CD4-positive, alpha-beta T cell treated with Interleukin-4 for 1 hour (primary cell): Measurements from ENCODE around the gene MAK.
"Not testable (repeated sequence)": the region's sequence is repeated elsewhere in the genome, so short reads cannot be mapped to it uniquely, and the experiment has no call there.

Experiments
- DNase-seq, 2 donors: peaks; one replicate each; pipeline ENCODE4 v3.0.0-alpha.2; 2020 to 2022

The MAK gene

DNA sequence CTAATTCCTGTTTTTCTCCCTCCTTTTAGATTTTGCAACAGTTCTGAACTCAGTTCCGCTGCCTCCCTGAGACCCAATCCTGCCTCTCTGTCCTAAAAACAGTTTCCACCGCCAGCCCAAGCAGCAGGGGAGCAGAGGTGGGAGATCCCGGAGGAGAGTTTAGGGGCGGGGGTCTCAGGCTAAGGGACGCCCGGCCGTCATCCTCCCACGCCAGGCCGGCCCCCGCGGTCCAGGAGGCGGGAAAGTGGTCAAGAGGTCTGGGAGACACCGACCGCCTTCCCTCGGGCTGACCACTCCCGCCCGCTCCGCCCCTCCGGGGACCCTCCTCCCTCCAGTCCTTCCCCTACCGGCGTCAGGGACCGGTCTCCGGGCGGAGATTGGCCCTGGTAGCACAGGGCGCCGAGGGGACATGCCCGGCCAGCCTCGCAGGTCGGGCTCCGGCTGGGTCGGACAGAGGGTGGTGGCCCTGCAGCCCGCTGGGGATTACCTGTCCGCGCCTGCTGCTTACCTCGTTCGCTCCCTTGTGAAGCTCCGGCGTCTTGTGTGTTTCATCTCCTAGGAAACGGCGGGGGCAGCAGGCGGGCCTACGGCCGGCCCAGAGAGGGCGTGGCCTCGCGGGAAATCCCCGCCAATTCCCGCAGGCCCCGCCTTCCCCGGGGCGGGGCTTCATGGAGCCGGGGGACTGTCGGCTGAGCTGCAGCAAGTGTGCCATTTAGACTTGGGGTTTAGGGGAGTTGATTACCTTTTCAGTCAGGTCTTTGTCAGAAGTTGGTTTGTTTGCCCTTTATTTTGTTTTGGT, at the start of gene MAK:
TSS of gene MAK (minus strand) at position 545 of the 799 bp plus-strand sequence. CDS start 7,891 bp downstream, outside the sequence.
- peak; percentile 92 to 93 for DNase-seq

GRCh38 chr6:10886691-10887502, 48.6 kb upstream of the MAK start, which contains the start of gene SYCP2L:
SYCP2L (plus strand) TSS chr6:10887052; CDS start chr6:10887127, 75 bp downstream.
- DNase-seq: peak in 1 of 2 donors; percentile 29

DNA sequence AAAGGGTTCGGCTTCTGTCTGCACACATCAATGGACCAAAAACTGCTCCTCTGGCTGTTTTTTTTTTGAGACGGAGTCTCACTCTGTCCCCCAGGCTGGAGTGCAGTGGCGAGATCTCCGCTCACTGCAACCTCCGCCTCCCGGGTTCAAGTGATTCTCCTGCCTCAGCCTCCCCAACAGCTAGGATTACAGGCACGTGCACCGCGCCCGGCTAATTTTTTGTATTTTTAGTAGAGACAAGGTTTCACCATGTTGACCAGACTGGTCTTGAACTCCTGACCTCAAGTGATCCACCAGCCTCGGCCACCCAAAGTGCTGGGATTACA, 48.0 kb upstream of the MAK start:
- DNase-seq: not testable (repeated sequence)

DNA sequence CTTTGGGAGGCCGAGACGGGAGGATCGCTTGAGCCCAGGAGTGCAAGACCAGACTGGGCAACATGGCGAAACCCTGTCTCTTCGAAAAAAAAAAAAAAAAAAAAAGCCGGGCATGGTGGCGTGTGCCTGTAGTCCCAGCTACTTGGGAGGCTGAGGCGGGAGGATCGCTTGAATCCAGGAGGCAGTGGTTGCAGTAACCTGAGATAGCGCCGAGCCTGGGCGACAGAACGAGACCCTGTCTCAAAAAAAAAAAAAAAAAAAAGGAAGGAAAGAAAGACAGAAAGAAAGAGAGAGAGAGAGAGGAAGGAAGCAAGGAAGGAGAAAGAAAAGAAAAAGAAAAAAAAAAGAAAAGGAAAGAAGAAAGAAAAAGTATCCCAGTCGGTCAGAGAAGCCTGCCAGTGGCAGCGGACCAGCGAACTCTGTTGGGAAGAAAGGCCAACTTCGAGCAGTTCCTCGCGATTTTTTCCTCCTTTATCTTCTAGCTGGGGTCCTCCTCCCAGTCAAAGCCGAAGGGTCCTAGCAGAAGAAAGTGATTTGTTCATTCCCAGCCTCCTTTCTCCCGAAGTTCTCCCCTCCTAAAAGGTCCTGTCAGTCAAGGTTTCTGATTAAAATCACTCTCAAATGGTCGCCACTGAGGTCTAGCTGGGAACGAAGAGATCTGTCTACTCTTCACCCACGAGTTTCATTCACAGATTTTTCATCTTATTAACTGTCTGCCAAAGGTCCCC, 46.1 kb upstream of the MAK start:
- DNase-seq: no peak

DNA sequence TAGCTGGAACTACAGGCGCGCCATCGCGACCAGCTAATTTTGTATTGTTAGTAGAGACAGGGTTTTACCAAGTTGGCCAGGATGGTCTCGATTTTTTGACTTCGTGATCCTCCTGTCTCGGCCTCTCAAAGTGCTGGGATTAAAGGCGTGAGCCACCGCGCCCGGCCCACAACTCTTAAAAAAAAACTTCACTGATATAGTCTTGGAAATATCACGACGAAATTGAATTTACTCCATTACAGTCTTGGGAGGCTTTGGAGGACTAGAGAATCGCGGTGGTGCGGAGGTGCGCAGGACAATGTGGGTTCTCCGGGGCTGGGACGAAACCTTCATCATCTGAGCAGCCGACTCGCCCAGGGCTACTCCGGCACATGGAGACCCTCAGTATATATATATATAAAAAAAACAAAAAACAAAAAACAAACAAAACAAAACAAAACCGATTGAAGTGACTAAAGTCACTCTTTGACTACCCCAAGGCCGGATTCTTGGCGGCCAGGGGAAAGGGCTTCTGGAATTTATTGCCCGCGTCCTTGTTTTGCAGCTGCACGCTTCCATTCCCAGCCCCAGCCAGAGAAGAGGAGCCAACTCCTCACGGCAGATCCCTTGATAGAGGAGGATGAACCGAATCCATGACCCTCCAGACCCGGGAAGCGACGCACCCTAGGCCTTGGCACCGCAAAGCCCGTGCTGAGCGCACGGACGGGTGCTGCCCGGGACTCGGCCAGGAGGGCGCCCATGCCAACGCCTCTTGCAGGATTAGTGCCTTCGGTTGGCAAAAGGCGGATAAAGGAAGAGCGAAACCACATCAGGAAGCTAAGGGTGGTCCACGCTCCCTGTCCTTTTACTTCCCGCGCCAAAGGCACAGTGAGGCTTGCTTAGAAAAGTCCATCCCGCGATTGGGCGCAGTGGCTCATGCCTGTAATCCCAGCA, 45.2 kb upstream of the MAK start:
- DNase-seq: no peak

DNA sequence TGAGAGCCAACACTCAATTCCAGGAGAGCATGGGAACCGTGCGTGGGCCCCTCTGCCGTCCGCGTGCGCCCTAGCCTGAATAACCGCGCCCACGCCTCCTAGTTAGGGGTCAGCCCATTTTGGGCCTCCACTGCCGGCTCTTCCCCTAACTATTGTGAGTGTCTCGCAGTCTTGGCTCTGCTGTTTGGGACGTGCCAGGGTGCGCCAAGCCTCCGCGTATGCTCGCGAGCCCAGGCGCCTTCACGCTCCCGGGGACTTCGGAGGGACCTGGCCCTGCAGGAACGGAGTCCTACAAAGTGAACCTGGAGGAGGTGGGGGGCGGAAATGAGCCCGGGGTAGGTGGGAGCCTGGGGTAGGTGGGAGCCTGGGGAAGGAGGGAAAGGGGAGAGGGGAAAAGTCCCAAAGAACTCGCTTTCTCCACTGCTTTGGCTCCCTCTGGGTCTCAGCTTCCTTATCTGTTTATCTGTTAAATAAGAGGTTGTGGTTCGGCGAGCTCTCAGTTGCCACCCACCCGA, 44.4 kb upstream of the MAK start:
- DNase-seq: no peak

DNA sequence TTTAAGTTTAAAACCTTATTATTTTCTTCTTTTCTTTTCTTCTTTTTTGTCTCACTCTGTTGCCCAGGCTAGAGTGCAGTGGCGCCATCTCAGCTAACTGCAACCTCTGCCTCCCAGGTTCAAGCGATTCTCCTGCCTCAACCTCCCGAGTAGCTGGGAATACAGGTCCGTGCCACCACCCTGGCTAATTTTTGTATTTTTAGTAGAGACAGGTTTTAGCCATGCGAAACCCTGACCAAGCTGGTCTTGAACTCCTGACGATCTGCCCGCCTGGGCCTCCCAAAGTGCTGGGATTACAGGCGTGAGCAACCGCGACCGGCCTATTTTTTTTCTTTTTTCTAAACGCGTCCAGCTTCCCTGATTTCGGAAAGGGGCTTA, 43.9 kb upstream of the MAK start:
- DNase-seq: not testable (repeated sequence)

- no peak for DNase-seq
Observed at GRCh38 chr6:10880366-10880765, 42.0 kb upstream of the MAK start.

GRCh38 chr6:10877871-10878270, 39.5 kb upstream of the MAK start:
- DNase-seq: no peak

DNA sequence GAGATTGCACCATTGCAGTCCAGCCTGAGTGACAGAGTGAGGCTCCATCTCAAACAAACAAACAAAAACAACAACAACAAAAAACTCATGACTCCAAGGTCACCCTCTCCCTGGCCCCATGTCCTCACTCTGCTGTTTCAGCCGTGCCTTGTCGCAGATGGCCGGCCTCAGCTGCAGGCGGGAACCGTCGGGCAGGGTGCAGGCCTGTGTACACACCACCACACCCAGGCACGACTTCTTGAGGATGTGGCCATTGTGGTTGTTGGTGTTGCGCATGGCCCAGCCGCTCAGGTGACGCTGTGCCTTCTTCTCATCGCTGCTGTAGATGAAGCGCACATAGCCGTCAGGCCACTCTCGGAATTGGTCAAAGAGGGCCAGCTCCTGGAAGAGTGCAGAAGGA, 38.7 kb upstream of the MAK start:
- DNase-seq: no peak

DNA sequence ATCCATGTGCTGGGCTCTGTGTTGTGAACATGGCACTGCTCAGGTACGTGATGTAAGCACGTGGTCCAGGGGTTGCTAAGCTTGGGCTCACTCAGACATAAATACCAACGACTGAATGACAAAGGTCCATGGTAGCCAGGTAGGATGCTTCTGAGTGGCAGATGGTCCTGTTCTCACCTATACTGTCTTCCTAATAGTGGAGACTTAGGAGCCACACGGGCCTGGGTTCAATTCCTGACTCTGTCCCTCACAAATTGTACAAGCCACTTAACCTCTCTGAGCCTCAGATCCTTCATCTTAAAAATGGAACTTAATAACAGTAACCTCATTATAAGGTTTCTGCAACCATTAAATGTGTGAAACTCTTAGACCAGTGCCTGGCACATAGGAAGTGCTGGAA, 36.7 kb upstream of the MAK start:
- DNase-seq: no peak

- DNase-seq: no peak
Observed at GRCh38 chr6:10874207-10874606, 35.9 kb upstream of the MAK start.

GRCh38 chr6:10873374-10873773, 35.0 kb upstream of the MAK start:
- no peak for DNase-seq

GRCh38 chr6:10867952-10868351, 29.6 kb upstream of the MAK start:
- no peak for DNase-seq

DNA sequence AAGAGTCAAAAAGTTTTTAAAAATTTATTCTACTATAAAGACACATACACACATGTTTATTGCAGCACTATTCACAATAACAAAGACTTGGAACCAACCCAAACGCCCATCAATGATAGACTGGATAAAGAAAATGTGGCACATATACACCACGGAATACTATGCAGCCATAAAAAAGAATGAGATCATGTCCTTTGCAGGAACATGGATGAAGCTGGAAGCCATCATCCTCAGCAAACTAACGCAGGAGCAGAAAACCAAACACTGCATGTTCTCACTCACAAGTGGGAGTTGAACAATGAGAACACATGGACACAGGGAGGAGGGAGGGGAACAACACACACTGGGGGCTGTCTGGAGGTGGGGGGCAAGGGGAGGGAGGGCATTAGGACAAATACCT, 28.4 kb upstream of the MAK start:
- not testable (repeated sequence) for DNase-seq

- DNase-seq: not testable (repeated sequence)
Observed at GRCh38 chr6:10863031-10863430, 24.7 kb upstream of the MAK start.

DNA sequence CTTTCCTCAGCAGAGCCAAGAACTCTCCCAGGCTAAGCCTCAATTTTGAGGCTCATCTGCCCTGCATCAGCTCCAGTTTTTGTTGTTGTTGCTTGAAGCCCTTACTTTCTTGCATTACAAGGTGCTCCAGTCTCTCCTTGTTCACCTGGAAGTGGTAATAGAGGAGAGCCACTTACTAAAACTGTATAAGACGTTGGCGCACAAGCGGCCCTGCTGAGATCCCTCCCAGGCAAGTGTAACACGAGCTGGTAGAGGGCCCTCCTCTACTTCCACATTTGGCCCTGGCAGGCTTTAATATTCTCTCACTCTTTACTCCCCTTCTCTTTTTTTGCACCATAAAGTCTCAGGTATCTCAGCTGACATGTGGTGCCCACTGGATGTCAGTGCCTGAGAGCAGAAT, 24.0 kb upstream of the MAK start:
- DNase-seq: no peak

DNA sequence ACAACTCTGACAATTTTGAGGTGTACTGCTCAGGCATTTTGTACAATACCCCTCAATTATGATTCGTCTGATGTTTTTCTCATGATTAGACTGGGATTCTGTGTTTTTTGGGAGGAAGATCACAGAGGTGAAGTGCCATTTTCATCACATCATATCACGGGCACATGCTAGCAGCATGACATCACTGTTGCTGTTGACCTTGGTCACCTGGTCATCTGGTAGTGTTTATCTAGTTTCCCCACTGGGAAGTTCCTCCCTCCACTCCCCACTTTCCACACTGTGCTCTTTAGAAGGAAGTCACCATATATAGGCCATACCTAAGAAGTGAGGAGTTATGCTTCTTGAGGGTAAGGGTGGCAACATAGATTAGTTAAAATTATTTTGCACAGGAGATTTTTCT, 22.7 kb upstream of the MAK start:
- no peak for DNase-seq

DNA sequence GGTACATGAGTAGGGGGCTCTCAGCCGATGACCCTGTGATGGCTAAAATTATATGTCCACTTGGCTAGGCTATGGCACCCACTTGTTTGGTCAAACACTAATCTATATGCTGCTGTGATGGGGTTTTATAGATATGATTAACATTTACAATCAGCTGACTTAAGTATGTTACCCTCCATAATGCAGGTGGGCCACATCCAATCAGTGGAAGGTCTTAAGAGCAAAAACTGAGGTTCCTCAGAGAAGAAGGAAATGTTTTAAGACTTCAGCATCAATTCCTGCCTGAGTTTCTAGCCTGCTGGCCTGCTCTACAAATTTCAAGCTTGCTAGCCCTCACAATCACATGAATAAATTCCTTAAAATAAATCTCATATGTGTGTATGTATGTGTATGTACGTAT, 18.9 kb upstream of the MAK start:
- no peak for DNase-seq

DNA sequence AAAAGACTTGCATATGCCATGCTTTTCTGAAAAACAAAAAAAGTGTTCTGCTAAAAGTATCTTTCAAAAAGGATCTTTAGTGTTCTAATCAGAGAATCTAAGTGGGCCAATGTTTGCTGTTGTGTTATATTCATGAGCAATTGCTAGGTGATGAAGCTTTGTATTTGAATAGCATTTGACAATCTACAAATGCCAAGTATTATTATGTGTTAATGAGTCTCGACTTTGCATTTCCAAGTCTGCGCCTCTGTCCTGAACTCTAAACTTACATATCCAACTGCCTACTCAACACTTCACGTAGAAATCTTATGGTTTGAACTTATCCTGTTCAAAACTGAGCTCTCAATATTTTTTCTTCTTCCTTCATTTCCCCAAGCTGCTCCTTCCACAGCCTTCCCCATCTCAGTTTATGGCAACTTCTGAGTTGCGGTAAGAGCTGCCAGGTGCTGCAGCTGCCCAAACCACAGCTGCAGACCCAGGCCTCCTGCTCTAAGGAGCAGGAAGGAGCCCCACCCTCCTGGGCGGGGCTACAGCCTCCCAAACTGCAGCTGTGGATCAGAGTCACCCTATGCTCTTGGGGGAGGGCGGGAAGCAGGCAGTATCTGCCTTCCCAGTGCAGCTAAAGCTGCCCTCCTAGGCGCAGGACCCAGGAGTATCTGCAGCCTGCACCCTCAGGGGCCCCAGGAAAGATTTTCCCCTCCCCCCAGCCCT, 16.7 kb upstream of the MAK start:
- DNase-seq: no peak

- peak in 1 of 2 donors; percentile 2 for DNase-seq
Observed at GRCh38 chr6:10853849-10854300, 15.5 kb upstream of the MAK start.
